HG03045 (cell line): Measurements from ENCODE around the gene STK36.

ENCODE experiments used
- ATAC-seq: cut with Tn5 transposase; IDR thresholded peaks from one replicate; pipeline ENCODE4 v1.9.1; 2021; ENCODE audit warnings: mild to moderate bottlenecking, moderate library complexity; ENCODE audit not compliant: unreplicated experiment

STK36 gene

GRCh38 chr2:218744615-218745014 is 72.7 kb downstream of the STK36 start:
- ATAC-seq, result no peak

DNA sequence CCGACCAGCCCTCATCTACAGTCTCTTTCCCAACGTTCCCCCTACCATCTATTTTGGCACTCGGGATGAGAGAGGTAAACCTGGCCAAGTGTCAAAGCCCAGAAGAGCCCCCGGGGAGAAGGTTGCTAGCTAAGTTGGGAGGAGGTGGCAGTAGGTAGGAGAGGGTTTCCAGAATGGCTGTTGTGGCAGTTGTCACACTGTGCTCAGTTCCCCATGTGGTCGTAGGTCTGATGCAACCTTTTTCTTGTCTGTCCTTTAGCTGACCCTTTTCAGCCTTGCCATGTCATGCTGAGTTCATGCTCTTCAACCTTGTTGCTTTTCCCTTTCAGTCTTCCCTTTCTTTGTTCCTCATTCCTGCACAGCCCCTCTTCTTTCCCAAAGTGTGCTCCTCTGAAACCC is 73.3 kb downstream of the STK36 start:
- no peak for ATAC-seq

- no peak for ATAC-seq
Observed at GRCh38 chr2:218745559-218746469, 73.9 kb downstream of the STK36 start.

DNA sequence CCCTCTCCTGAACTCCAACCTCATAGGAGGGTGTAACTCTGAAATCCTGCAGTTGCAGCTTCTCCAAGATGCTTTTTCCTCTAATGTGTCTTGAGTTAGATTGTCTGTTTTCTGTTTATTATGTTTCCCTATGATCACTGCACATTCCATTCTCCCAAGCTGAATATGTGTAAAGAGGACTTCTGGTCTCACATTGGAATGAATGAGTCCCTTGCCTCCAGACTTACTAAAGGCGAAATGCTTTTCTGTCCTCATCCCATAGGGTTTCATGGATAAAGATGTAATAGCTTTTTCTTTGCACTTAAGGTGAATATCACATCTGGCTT is 74.5 kb downstream of the STK36 start:
- no peak for ATAC-seq

GRCh38 chr2:218746960-218747359 is 75.1 kb downstream of the STK36 start:
- no peak for ATAC-seq

DNA sequence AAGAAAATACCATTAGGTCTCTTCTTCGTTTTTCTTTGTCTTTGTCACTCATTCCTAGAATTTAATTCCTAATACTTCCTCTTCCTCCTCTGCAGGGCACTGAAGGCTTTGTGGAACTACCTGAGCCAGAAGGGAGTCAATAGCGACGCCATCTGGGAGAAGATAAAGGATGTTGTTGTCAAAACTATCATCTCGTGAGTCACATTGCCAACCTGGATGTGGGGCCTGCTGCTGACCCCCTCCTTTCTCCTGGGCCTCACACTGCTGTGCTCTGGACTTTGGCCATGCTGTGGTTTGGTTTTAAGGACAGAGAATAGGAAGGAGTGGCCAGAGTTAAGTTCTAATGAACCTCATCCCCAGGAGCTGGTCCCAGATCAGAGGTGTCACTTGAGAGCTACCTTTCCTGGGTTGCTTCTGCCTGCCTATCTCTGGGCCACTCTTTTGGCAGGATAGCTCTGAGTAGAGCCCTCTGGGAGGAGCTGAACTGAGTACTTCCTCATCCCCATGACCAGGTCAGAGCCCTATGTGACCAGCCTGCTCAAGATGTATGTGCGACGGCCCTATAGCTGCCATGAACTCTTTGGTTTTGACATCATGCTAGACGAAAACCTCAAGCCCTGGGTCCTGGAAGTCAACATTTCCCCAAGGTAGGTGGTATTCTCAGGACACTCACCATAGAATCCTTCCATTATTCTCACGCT is 77.0 kb downstream of the STK36 start:
- ATAC-seq, result no peak
